CD1c-positive myeloid dendritic cell (primary cell): ENCODE data around the gene SORCS2.
A peak's percentile ranks its signal among the peaks of the same experiment; 100 is the strongest.

Experiments used
- DNase-seq: peaks from one replicate; pipeline ENCODE4 v3.0.0-alpha.2; 2016; ENCODE audit errors: extremely low spot score

Gene SORCS2

GRCh38 chr4:7760706-7761105 is 568.4 kb downstream of the SORCS2 start:
- DNase-seq: no peak

GRCh38 chr4:7761312-7761711 is 569.0 kb downstream of the SORCS2 start:
- no peak for DNase-seq

GRCh38 chr4:7761720-7762119 is 569.4 kb downstream of the SORCS2 start:
- peak; percentile 60 for DNase-seq

- DNase-seq: no peak
These were observed 570.2 kb downstream of the SORCS2 start for GRCh38 chr4:7762376-7763030.

- DNase-seq: no peak
These were observed 570.8 kb downstream of the SORCS2 start for GRCh38 chr4:7763106-7763505.

- DNase-seq: no peak
These were observed 571.5 kb downstream of the SORCS2 start for GRCh38 chr4:7763788-7764187.

GRCh38 chr4:7764466-7764865 is 572.1 kb downstream of the SORCS2 start:
- no peak for DNase-seq

- DNase-seq: no peak
These were observed 573.3 kb downstream of the SORCS2 start for GRCh38 chr4:7765666-7766065.

GRCh38 chr4:7766086-7766485 is 573.7 kb downstream of the SORCS2 start:
- DNase-seq: no peak

- no peak for DNase-seq
These were observed 574.5 kb downstream of the SORCS2 start for GRCh38 chr4:7766661-7767345.

GRCh38 chr4:7767526-7767925 is 575.2 kb downstream of the SORCS2 start:
- DNase-seq: no peak

GRCh38 chr4:7767966-7768365 is 575.6 kb downstream of the SORCS2 start:
- DNase-seq: no peak

- no peak for DNase-seq
These were observed 576.4 kb downstream of the SORCS2 start for GRCh38 chr4:7768736-7769135.

GRCh38 chr4:7769396-7770223 is 577.3 kb downstream of the SORCS2 start:
- DNase-seq: no peak

GRCh38 chr4:7770224-7771050 is 578.1 kb downstream of the SORCS2 start:
- DNase-seq: no peak

- DNase-seq: no peak
These were observed 578.7 kb downstream of the SORCS2 start for GRCh38 chr4:7771056-7771455.

GRCh38 chr4:7771541-7772507 is 579.5 kb downstream of the SORCS2 start:
- DNase-seq: no peak

- no peak for DNase-seq
These were observed 580.5 kb downstream of the SORCS2 start for GRCh38 chr4:7772711-7773385.

- no peak for DNase-seq
These were observed 581.3 kb downstream of the SORCS2 start for GRCh38 chr4:7773401-7774180.
